HG03025 (cell line): ENCODE measurements around the gene ZNF774.
"Not testable (repeated sequence)": the region's sequence is repeated elsewhere in the genome, so short reads cannot be mapped to it uniquely, and the experiment has no call there.

Source experiments
- ATAC-seq: cut with Tn5 transposase; IDR thresholded peaks from one replicate; pipeline ENCODE4 v1.9.1; 2021; ENCODE audit warnings: mild to moderate bottlenecking, moderate library complexity; ENCODE audit not compliant: unreplicated experiment, low FRiP score

The ZNF774 gene

DNA sequence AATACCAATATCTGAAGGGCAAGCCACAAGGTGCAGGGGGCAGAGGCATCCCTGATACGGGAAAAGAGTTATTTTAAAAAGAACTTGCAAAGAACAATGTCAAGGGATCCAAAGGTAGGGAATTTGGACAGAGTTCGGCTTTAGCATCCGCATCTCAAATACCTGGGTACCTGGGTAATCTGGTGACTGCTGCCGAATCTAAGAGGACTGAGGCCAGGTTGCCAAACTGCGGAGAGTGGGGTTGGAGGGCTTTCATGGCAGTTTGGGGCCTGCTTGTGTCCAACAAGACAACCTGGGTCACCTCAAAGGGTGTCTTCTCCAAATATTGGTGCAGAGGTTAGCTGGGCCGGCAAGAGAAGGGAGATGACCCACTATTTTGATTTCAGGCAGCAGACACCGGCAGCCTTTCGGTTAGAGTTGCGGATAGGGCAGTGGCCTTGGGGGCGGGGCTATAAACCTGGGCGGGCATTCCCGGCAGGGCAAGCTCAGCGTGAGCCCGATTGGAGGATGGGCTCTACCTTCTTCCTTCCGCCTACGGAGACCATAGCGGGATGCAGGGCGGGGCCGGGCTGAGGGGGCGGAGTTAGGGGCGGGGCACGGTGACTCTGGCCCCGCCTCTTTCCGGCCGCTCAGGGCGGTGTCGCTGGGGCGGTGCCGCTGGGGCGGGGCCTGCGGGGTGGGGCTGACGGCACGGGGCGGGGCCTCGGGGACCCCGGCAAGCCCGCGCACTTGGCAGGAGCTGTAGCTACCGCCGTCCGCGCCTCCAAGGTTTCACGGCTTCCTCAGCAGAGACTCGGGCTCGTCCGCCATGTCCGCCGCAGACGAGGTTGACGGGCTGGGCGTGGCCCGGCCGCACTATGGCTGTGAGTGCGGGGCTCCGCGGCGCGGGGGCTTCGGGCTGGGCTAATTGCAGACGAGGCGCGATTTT, 35.7 kb downstream of the ZNF774 start, which contains the start of gene IQGAP1:
Gene IQGAP1, plus strand, starts transcription at position 709 of the 928 bp plus-strand sequence. Its CDS starts 100 bp downstream, at position 809.
- ATAC-seq: peak; percentile 90

- peak; percentile 39 for ATAC-seq
These were observed 36.6 kb downstream of the ZNF774 start for GRCh38 chr15:90388462-90389380.

- ATAC-seq: no peak
These were observed 37.4 kb downstream of the ZNF774 start for GRCh38 chr15:90389513-90389912.

DNA sequence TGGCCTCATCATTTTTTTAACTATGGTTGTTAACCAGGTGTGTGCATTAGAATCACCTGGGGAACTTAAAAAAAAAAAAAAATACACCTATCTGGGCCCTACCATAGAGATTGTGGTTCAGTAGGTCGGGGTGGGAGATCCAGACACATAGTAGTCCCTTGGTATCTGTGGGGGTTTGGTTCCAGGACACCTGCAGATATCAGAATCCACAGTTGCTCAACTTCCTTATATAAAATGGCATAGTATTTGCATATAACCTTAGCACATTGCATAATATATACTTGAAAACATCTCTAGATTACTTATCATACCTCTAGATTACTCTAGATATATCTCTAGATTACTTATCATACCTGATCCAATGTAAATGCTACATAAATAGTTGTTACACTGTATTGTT, 41.0 kb downstream of the ZNF774 start:
- ATAC-seq: no peak

GRCh38 chr15:90394074-90394473, 42.0 kb downstream of the ZNF774 start:
- ATAC-seq: no peak

- no peak for ATAC-seq
These were observed 42.8 kb downstream of the ZNF774 start for GRCh38 chr15:90394748-90395442.

- no peak for ATAC-seq
These were observed 44.2 kb downstream of the ZNF774 start for GRCh38 chr15:90396321-90396720.

GRCh38 chr15:90400005-90400758, 48.1 kb downstream of the ZNF774 start:
- ATAC-seq: no peak

DNA sequence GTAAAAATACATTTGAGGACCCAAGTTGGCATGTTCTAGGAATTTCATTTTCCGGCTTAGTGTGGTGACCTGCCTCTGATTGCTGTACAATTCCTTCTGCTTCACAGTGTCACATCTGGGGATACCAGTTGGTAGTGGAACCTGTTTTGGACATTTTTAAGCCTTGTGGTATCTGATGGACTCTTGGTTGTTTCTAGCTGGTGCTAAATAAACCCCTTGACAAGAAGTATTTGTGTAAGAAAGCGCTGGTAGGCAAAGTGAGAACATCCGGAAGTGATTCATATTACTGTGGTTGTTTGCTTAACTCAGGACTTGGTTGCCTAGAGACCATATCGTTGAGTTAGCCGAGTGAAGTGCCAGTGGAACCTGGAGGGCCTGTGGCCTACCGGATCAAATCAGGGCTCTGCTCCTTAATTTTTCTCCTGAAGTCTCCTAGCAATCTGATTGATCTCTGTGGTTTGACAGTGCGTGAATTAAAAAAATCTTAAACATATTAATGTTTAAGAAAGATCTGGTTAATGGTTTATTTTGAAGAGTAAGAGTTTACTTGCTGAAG, 48.8 kb downstream of the ZNF774 start:
- ATAC-seq: peak; percentile 96

GRCh38 chr15:90401495-90401894, 49.4 kb downstream of the ZNF774 start:
- ATAC-seq: no peak

GRCh38 chr15:90402223-90402622, 50.1 kb downstream of the ZNF774 start:
- no peak for ATAC-seq

DNA sequence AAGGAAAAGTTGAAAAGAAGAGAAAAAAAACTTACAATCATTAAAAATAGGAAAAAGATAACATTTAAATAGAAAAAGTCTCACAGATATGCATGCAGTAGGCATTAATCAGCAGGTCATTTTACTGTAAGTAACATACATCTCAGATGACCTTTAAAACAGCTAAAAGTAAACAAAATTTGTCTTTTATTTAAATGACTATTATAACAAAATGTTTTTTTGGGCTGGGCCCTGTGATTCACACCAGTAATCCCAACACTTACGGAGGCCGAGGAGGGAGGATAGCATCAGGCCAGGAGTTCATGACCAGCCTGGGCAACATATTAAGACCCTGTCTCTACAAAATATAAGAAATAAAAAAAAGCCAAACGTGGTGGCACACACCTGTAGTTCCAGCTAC, 50.7 kb downstream of the ZNF774 start:
- no peak for ATAC-seq

- no peak for ATAC-seq
These were observed 53.0 kb downstream of the ZNF774 start for GRCh38 chr15:90405055-90405607.

GRCh38 chr15:90407336-90407735, 55.3 kb downstream of the ZNF774 start:
- no peak for ATAC-seq

- no peak for ATAC-seq
These were observed 55.8 kb downstream of the ZNF774 start for GRCh38 chr15:90407871-90408317.

DNA sequence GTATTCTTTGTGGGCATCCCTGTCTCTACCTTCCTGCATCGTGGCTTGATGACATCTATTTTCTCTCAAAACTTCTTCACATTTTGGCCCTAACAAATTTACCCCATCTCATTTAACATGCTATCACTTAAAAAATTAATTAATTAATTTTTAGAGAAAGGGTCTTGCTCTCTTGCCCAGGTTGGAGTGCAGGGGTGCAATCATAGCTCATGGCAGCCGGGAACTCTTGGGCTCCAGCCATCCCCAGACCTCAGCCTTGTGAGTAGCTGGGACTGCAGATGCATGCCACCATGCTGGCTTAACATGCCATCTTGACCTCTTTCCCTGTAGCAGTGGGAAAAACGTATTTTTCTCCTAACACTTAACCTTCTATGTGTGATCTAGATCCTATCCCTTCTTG, 56.6 kb downstream of the ZNF774 start:
- ATAC-seq: no peak

- ATAC-seq: not testable (repeated sequence)
These were observed 57.5 kb downstream of the ZNF774 start for GRCh38 chr15:90409587-90409986.

- ATAC-seq: not testable (repeated sequence)
These were observed 58.2 kb downstream of the ZNF774 start for GRCh38 chr15:90410316-90410715.

DNA sequence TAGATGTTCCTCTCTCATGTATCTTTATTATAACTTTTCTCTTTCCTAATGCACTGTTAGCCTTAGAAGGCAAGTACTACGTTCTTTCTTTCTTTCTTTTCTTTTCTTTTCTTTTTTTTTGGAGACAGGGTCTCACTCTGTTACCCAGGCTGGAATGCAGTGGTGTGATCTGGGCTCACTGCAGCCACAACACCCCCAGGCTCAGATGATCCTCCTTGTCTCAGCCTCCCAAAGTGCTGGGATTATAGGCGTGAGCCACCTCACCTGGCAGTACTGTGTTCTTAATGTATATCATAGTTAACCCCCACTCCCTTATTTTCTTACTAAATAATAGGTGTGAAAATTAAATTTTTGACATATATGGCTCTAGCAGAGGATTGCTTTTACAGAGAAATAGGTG, 59.1 kb downstream of the ZNF774 start:
- no peak for ATAC-seq
